Hepatocyte (in vitro differentiated cells): Measurements from ENCODE around the gene ZNF202. TPM values are rescaled to one million over a fixed set of nuclear protein-coding genes. Genes with fewer than 3 reads are reported as not detected.

Source experiments
- DNase-seq: peaks from one replicate; pipeline ENCODE4 v3.0.0-alpha.2; 2016; ENCODE audit warnings: low spot score
- H2AFZ ChIP-seq: fragments of 200-600 bp; sonication (generic); 2 replicates; pipeline ENCODE4 v1.6.0; 2016; ENCODE audit warnings: antibody characterized with exemption, mild to moderate bottlenecking
- H3K27ac ChIP-seq: fragments of 200-600 bp; sonication (generic); 2 replicates; pipeline ENCODE4 v1.5.1; 2016; ENCODE audit warnings: mild to moderate bottlenecking
- H3K27me3 ChIP-seq: fragments of 200-600 bp; sonication (generic); 2 replicates; pipeline ENCODE4 v1.6.1; 2016
- H3K36me3 ChIP-seq: fragments of 200-600 bp; sonication (generic); replicated peaks from 2 replicates; pipeline ENCODE4 v1.5.1; 2016; ENCODE audit warnings: low read depth; ENCODE audit not compliant: insufficient read depth
- H3K4me1 ChIP-seq: fragments of 200-600 bp; sonication (generic); 2 replicates; pipeline ENCODE4 v1.5.1; 2016; ENCODE audit warnings: mild to moderate bottlenecking, moderate library complexity; ENCODE audit not compliant: insufficient read depth
- H3K4me2 ChIP-seq: fragments of 200-600 bp; sonication (generic); 2 replicates; pipeline ENCODE4 v1.6.0; 2016
- H3K4me3 ChIP-seq: fragments of 200-600 bp; sonication (generic); 2 replicates; pipeline ENCODE4 v1.5.1; 2016; ENCODE audit warnings: mild to moderate bottlenecking
- H3K79me2 ChIP-seq: fragments of 200-600 bp; sonication (generic); 2 replicates; pipeline ENCODE4 v1.6.0; 2017; ENCODE audit warnings: mild to moderate bottlenecking
- H3K9me2 ChIP-seq: fragments of 200-600 bp; sonication (generic); replicated peaks from 2 replicates; pipeline ENCODE4 v1.6.0; 2017; ENCODE audit warnings: mild to moderate bottlenecking; ENCODE audit not compliant: insufficient read depth
- H3K9me3 ChIP-seq: fragments of 200-600 bp; sonication (generic); 2 replicates; pipeline ENCODE4 v1.5.1; 2016; ENCODE audit warnings: low read depth, mild to moderate bottlenecking
- H4K20me1 ChIP-seq: fragments of 200-600 bp; sonication (generic); 2 replicates; pipeline ENCODE4 v1.6.0; 2016; ENCODE audit warnings: mild to moderate bottlenecking; ENCODE audit not compliant: insufficient read depth, poor library complexity, severe bottlenecking
- EZH2 ChIP-seq: fragments of 200-600 bp; sonication (generic); IDR thresholded peaks from 2 replicates; pipeline ENCODE4 v1.6.1; 2016; ENCODE audit warnings: antibody characterized with exemption, mild to moderate bottlenecking, borderline replicate concordance
- EZH2phosphoT487 ChIP-seq: fragments of 200-600 bp; sonication (generic); IDR thresholded peaks from one replicate; pipeline ENCODE4 v1.6.1; 2018; ENCODE audit warnings: antibody characterized with exemption, mild to moderate bottlenecking, low read depth, moderate library complexity; ENCODE audit not compliant: unreplicated experiment, severe bottlenecking
- WGBS: methylation state at CpG from one replicate; pipeline ENCODE4 v1.1.6; 2016; ENCODE audit warnings: low lambda C conversion rate; ENCODE audit errors: missing lambda C conversion rate; 5-methylcytosine and 5-hydroxymethylcytosine counted together
- polyA plus RNA-seq: library from polyadenylated mRNA; unstranded; fragments of >200 nt; fragmentation: Nextera tagmentation; extraction: Ambion mirVana; gene quantifications from 2 replicates; pipeline ENCODE4 v1.2.1, GENCODE V29; 2016
- total RNA-seq: library from RNA; depleted of rRNA; stranded (reverse); fragments of >200 nt; gene quantifications from 2 replicates; pipeline ENCODE4 v1.2.3, GENCODE V29; 2014
- TF ChIP-seq, protein P1 (sequence below): fragments of 200-600 bp; sonication (generic); IDR thresholded peaks from 2 replicates; pipeline ENCODE4 v1.5.1; 2016; ENCODE audit warnings: antibody characterized with exemption, mild to moderate bottlenecking; ENCODE audit not compliant: poor library complexity

ZNF202 gene
- 5.7 and 9.0 TPM in 2 replicates for total RNA-seq
- polyA plus RNA-seq, result 7.1 and 8.4 TPM in 2 replicates

DNA sequence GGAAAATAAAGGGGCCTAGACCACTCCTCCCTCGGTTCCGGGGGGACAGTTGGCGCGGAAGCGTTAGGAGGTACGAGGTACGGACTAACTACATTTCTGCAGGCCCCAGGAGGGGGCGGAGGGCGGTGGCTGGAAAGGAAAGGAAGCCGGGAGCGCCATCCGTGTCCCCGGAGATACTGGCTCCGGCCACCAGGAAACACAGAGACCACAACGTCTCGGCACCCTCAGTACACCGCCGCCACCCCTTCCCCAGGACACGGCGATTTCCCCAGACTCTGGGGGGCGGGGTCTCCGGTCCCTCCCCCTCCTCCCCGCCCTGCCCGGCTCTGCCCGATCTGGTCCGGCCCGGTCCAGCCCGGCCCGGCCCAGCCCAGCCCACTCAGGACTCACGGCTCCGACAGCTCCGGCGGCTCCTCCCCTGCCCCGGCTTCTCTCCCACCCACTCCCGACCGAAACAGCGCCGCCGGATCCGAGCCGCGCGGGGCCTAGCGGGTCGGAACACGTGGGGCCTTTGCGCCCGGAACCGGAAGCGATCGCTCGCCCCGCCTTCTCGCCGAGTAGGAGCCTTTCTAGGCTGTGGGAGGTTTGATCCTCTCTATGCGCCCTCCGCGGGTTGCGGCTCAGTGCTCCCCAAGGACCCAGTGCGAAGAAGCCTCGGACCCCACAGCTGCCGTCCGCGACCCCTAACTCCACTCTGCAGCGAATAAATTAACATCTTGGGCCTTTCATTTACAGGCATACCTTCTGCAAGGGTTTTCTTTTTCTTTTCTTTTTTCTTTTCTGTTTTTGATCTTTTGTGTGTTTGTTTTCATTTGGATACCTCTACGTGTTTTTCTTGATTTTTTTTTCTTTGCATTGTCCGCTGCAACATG lies at the start of gene ZNF202:
Gene ZNF202 (minus strand): TSS at position 502 of the 872 bp plus-strand sequence. CDS start 10,772 bp downstream, outside the sequence.
- WGBS, result under 1% methylated on average over 46 of the region's 67 CpGs
- peak within 1 kb of the TSS; percentile 100 for H2AFZ ChIP-seq
- peak within 1 kb of the TSS; percentile 99 for H3K4me2 ChIP-seq
- no peaks in the 10 kb centered on the region for H3K27me3 ChIP-seq
- H3K4me1 ChIP-seq, result peaks cover 20% of the 10 kb centered on the region
- TF ChIP-seq, protein P1, sequence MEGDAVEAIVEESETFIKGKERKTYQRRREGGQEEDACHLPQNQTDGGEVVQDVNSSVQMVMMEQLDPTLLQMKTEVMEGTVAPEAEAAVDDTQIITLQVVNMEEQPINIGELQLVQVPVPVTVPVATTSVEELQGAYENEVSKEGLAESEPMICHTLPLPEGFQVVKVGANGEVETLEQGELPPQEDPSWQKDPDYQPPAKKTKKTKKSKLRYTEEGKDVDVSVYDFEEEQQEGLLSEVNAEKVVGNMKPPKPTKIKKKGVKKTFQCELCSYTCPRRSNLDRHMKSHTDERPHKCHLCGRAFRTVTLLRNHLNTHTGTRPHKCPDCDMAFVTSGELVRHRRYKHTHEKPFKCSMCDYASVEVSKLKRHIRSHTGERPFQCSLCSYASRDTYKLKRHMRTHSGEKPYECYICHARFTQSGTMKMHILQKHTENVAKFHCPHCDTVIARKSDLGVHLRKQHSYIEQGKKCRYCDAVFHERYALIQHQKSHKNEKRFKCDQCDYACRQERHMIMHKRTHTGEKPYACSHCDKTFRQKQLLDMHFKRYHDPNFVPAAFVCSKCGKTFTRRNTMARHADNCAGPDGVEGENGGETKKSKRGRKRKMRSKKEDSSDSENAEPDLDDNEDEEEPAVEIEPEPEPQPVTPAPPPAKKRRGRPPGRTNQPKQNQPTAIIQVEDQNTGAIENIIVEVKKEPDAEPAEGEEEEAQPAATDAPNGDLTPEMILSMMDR, result peak; percentile 21
- TF ChIP-seq EZH2 (no peak), EZH2phosphoT487 (no peak)
- H3K9me2 ChIP-seq, result no peaks in the 10 kb centered on the region
- H3K79me2 ChIP-seq, result peaks cover 44% of the 10 kb centered on the region
- H3K9me3 ChIP-seq, result no peaks in the 10 kb centered on the region
- H3K27ac ChIP-seq, result peak within 1 kb of the TSS; percentile 96
- peak; percentile 95 for DNase-seq
- H3K4me3 ChIP-seq, result peak within 1 kb of the TSS; percentile 99
- no peaks in the 10 kb centered on the region for H3K36me3 ChIP-seq
- no peaks in the 10 kb centered on the region for H4K20me1 ChIP-seq

DNA sequence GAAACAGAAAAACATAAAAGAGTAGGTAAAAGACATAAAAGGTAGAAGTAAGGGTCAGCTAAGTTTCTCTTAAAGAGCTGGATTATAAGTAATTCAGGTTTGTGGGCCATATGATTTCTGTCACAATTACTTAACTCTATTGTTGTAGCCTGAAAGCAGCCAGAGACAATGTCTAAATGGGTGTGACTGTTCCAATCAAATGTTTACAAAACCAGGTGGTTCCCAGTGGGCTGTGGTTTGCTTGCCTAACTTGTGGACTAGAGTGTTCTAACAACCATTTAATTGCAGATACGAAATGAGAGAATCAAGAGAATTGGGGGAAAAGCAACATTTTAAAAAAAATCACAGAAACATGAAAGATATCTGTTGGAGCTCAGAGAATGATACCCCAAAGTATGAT lies 42.1 kb upstream of the ZNF202 start:
- no peak overlapping the region for H3K27ac ChIP-seq
- no peaks in the 10 kb centered on the region for H3K27me3 ChIP-seq
- H3K4me1 ChIP-seq, result no peaks in the 10 kb centered on the region
- DNase-seq, result no peak
- 69% methylated on average over 1 of the region's 1 CpG for WGBS
- H3K4me2 ChIP-seq, result no peak overlapping the region
- H3K4me3 ChIP-seq, result no peak overlapping the region
- H3K9me3 ChIP-seq, result no peaks in the 10 kb centered on the region
- H3K9me2 ChIP-seq, result no peaks in the 10 kb centered on the region
- TF ChIP-seq EZH2 (no peak), EZH2phosphoT487 (no peak)
- TF ChIP-seq, protein P1, result no peak
- H2AFZ ChIP-seq, result no peak overlapping the region
- H3K79me2 ChIP-seq, result no peaks in the 10 kb centered on the region
- no peaks in the 10 kb centered on the region for H4K20me1 ChIP-seq
- H3K36me3 ChIP-seq, result no peaks in the 10 kb centered on the region

DNA sequence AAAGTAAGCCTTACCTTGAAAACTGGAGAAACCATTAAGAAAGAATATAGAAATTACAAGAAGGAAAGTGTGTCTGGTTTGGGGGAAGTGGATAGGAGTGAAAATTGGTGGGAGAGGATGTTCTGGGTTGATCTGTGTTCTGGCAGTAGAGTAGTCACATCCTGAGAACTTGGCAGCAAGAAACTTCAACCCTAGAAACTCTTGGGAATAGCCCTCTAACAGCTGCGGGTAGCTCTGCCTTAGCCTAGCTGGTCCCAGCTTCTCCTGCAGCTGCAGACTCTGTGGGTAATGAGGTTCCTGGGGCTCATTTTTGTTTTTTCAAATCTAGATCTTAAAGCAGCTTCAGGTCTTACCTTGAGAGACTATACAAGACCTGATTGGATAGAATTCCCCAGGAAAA lies 37.1 kb upstream of the ZNF202 start:
- TF ChIP-seq EZH2phosphoT487 (no peak), EZH2 (no peak)
- TF ChIP-seq, protein P1, result no peak
- Histone ChIP-seq H3K4me1 (no peaks in the 10 kb centered on the region), H3K27me3 (no peaks in the 10 kb centered on the region), H3K9me3 (no peaks in the 10 kb centered on the region), H4K20me1 (no peaks in the 10 kb centered on the region), H2AFZ (no peak overlapping the region), H3K4me2 (no peak overlapping the region), H3K36me3 (no peaks in the 10 kb centered on the region), H3K27ac (no peak overlapping the region), H3K4me3 (no peak overlapping the region), H3K9me2 (no peaks in the 10 kb centered on the region), H3K79me2 (no peaks in the 10 kb centered on the region)
- 95% methylated on average over 1 of the region's 1 CpG for WGBS
- no peak for DNase-seq
